Inferior parietal cortex (tissue), 1 donor: ENCODE results near the gene CENPH.
"Not testable (repeated sequence)": the region's sequence is repeated elsewhere in the genome, so short reads cannot be mapped to it uniquely, and the experiment has no call there.

ENCODE experiments used
- DNase-seq: peaks from one replicate; pipeline ENCODE4 v3.0.0-alpha.2; 2016; ENCODE audit errors: extremely low spot score

CENPH gene

DNA sequence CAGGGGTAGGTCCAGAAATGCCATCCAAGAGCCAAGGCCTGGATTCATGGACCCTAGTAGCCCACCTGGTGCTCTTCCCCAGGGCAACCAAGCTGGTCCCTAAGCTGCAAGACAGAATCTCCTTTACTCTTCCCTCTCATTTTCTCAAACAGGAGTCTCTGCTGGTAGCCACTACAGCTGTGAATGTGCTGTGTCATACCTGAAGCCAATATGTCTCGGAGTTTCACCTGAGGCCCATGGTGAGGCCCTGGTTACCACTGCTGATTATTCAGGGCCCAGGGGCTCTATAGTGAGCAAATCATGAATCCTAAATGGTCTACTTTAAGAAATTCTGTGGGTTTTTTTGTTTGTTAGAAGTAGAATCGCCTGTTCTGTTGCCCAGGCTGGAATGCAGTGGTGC, 61.2 kb downstream of the CENPH start:
- DNase-seq: no peak

DNA sequence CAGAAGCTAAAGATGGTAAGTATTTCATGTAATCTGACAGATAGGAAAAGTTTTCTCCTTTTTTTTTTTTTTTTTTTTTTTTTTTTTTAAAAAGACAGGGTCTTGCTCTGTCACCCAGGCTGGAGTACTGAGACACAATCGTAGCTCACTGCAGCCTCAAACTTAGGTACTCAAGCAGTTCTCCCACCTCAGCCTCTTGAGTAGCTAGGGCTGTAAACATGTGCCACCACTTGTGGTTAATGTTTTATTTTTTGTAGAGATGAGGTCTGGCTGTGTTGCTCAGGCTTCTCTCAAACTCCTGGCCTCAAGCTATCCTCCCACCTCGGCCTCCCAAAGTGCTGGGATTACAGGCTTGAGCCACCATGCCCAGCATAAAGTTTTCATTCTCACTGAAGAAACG, 63.1 kb downstream of the CENPH start:
- DNase-seq: no peak

DNA sequence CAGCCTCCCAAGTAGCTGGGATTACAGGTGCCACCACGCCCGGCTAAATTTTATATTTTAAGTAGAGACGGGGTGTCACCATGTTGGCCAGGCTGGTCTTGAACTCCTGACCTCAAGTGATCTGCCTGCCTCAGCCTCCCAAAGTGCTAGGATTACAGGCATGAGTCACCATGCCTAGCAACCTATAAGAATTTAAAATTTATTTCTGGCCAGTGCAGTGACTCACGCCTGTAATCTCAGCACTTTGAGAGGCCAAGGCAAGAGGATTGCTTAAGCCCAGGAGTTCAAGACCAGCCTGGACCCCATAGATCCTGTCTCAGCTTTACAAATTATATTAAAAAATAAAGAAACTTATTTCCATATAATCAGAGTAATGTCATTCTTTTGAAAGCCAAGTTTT, 66.6 kb downstream of the CENPH start:
- DNase-seq: not testable (repeated sequence)

DNA sequence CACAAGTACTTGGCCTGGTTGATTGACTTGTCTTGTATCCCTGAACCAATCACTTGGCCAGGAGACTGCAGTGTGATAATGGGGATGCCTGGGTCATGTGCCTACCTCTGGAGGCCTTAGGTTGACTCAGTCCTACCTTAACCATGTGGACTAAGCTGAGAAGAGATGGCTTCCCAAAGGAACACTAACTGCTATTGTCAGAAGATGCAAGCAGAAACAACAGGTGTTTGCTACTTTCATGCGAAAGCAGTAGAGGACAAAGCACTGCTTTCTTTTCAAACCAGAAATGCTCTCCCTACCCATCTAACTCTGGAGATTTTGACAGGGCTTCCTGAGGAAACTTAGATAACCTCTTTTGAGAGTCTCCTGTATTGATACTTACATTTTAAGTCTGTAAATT, 68.2 kb downstream of the CENPH start:
- no peak for DNase-seq
